Measurements from ENCODE around the gene STK16. TPM values are rescaled to one million over a fixed set of nuclear protein-coding genes. Genes with fewer than 3 reads are reported as not detected.

Gene STK16
- total and polyA plus RNA-seq, 2 of the 13 experiments (the other 11 are each of a cell fraction or from before 2014, with no cell fraction given), result 28.0 to 50.9 TPM

GRCh38 chr2:219249203-219249980 is 4.1 kb downstream of the STK16 start (continued):
- TF ChIP-seq ZNF646 (CRISPR knock-in tag; IDR thresholded peaks at IDR 0.05), result no peak
- TF ChIP-seq MXD3 (CRISPR knock-in tag; IDR thresholded peaks at IDR 0.05), result no peak
- peak; percentile 61; the same call in 1 of the 2 replicates for TF ChIP-seq SALL2 (CRISPR knock-in tag; IDR thresholded peaks at IDR 0.05)
- peak; percentile 80 for TF ChIP-seq SOX5 (CRISPR knock-in tag; IDR thresholded peaks at IDR 0.05; ENCODE audit: borderline replicate concordance)
- no peak for TF ChIP-seq ZNF773 (CRISPR knock-in tag; IDR thresholded peaks at IDR 0.05; ENCODE audit: borderline replicate concordance)
- TF ChIP-seq MIXL1 (CRISPR knock-in tag; IDR thresholded peaks at IDR 0.05), result peak; percentile 91
- TF ChIP-seq JUND (CRISPR knock-in tag; IDR thresholded peaks at IDR 0.05), result no peak
- TF ChIP-seq ZNF124 (CRISPR knock-in tag; IDR thresholded peaks at IDR 0.05), result 0 out of 2 replicates have a peak, but pooled peaks have one; percentile 10
- TF ChIP-seq ZNF180 (CRISPR knock-in tag; IDR thresholded peaks at IDR 0.05; ENCODE audit: borderline replicate concordance, low read depth), result no peak
- peak; percentile 84 for TF ChIP-seq TARDBP (CRISPR knock-in tag; IDR thresholded peaks at IDR 0.05)
- TF ChIP-seq ZNF121 (CRISPR knock-in tag; IDR thresholded peaks at IDR 0.05), result no peak
- peak; percentile 60 for TF ChIP-seq PPARG (CRISPR knock-in tag; conservative IDR thresholded peaks at IDR 0.05)
- TF ChIP-seq SP4 (CRISPR knock-in tag; IDR thresholded peaks at IDR 0.05), result peak; percentile 32; the same call in 1 of the 2 replicates
- TF ChIP-seq ATF5 (CRISPR knock-in tag; IDR thresholded peaks at IDR 0.05; ENCODE audit: low read depth), result 0 out of 2 replicates have a peak, but pooled peaks have one; percentile 27
- TF ChIP-seq ZNF615 (CRISPR knock-in tag; IDR thresholded peaks at IDR 0.05; ENCODE audit: borderline replicate concordance), result 0 out of 2 replicates have a peak, but pooled peaks have one; percentile 70
- TF ChIP-seq MEIS2 (CRISPR knock-in tag; IDR thresholded peaks at IDR 0.05), result peak; percentile 67; the same call in 1 of the 2 replicates
- TF ChIP-seq DZIP1 (CRISPR knock-in tag; IDR thresholded peaks at IDR 0.05), result no peak
- TF ChIP-seq ZNF446 (CRISPR knock-in tag; IDR thresholded peaks at IDR 0.05), result no peak
- TF ChIP-seq KDM6A (CRISPR knock-in tag; IDR thresholded peaks at IDR 0.05; ENCODE audit: low read depth), result peak; percentile 73
- TF ChIP-seq RXRB (CRISPR knock-in tag; IDR thresholded peaks at IDR 0.05; ENCODE audit: borderline replicate concordance), result peak; percentile 59
